H1 (cell line): ENCODE results near the gene TIGIT. TPM values are rescaled to one million over a fixed set of nuclear protein-coding genes. Genes with fewer than 3 reads are reported as not detected.

Experiments
- TAF7 ChIP-seq: optimal IDR thresholded peaks from 2 replicates; pipeline ENCODE3; 2011; ENCODE audit warnings: low read depth, mild to moderate bottlenecking, inconsistent platforms, low read length, moderate library complexity, borderline replicate concordance
- YY1 ChIP-seq: IDR thresholded peaks from 2 replicates; pipeline ENCODE4 v1.6.1; 2011; ENCODE audit warnings: low read depth, mild to moderate bottlenecking, low read length
- polyA plus RNA-seq, 7 experiments: library from polyadenylated mRNA; depleted of rRNA in 3 of 7; stranded (reverse) in 5 of 7; unstranded in 2 of 7; fragments of >200 nt in 5 of 7; fragments of 200-250 nt in 2 of 7; gene quantifications; 1 replicate in 5 of 7; 2 replicates in 1 of 7; 4 replicates in 1 of 7; pipeline versions ENCODE4 v1.2.1 to v1.2.3, GENCODE V29; 2011 to 2013; ENCODE audit warnings: missing spikeins in 2 of 7, mixed read lengths in 2 of 7
- total RNA-seq: library from RNA; stranded (reverse); fragmentation: NEBNext Ultra II Directional; extraction: Animal tissue kit (Norgen Biotek cat#: 25700); gene quantifications from 2 replicates; pipeline ENCODE4 v1.2.1, GENCODE V29; 2021

The TIGIT gene
- total and polyA plus RNA-seq, 2 of the 8 experiments (the other 6 are each of a cell fraction or from before 2014, with no cell fraction given), result 0.02 TPM; not detected in 1

GRCh38 chr3:114351822-114352145 is 58.0 kb downstream of the TIGIT start (continued):
- no peak for TF ChIP-seq YY1
- no peak for TF ChIP-seq TAF7
